ENCODE measurements around the gene LGALS3.

DNA sequence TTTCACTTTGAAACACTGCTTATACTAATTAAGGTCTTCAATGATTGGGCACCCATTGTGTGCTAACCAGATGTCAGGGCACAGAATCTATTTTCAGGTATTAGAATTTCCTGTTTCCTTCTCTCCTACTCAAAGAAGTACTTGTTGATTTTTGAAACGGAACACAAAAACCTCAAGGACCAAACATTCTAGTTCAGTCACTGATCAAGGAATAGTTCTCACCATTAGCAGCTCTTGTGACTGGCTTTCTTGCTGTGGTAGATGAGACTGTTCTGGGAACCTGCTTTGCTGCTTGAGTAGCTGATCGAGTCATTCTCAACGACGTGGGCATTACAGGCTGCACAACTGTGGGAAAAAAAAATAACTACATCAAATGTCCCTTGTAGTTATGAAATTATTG is 51.4 kb downstream of the LGALS3 start:
- TF ChIP-seq CTCF (IDR thresholded peaks at IDR 0.05 in 4 of 5, conservative IDR thresholded peaks at IDR 0.05 in 1 of 5) (no peak), POLR2A (IDR thresholded peaks at IDR 0.05) (no peak)

Measured in gastrocnemius medialis (tissue), 4 donors.